ENCODE results near the gene ACYP2. TPM values are rescaled to one million over a fixed set of nuclear protein-coding genes. Genes with fewer than 3 reads are reported as not detected.
"Not testable (repeated sequence)": the region's sequence is repeated elsewhere in the genome, so short reads cannot be mapped to it uniquely, and the experiment has no call there.

The ACYP2 gene
- total RNA-seq, 8 experiments from 2014 or later, result 12.3 to 29.2 (median 20.3) TPM

- in situ Hi-C loops (cut with MboI; ENCODE audit: low pct_unique_long_range_greater_than_20kb in 2 of 9, low sequenced_read_pairs in 9 of 9, unreplicated experiment in 9 of 9), result loop anchor here in 5 of 9 experiments (25.0 kb wide), 1 partner anchor 609 kb away; the partner anchor contains the start of gene EML6 (in 5 of the 5)
- Histone ChIP-seq H3K4me3 (no peak overlapping the region), H3K4me1 (replicated peaks in 1 of 2) (peaks cover 6 to 9% of the 10 kb centered on the region in 2 donors), H3K27ac (no peak overlapping the region)
- WGBS, 10 experiments, result 0 to 40% (median 0%) methylated on average over 1 to 2 of the region's 3 CpGs; no CpG with 5 or more reads in 6 of the 10 experiments
- peak; percentile 46 to 85 (median 77) for ATAC-seq (replicated peaks in 6 of 8)
Measured at GRCh38 chr2:54103454-54104314, 11.7 kb upstream of the ACYP2 start.

GRCh38 chr2:54106631-54107454 lies 8.6 kb upstream of the ACYP2 start:
- no peak overlapping the region for H3K4me3 ChIP-seq
- ATAC-seq (replicated peaks in 6 of 8), result peak in 7 of 8 experiments; percentile 32 to 70 (median 57)
- H3K27ac ChIP-seq, result no peak overlapping the region
- 17 to 100% (median 62%) methylated on average over 1 to 12 of the region's 12 CpGs for WGBS, 10 experiments
- H3K4me1 ChIP-seq (replicated peaks in 1 of 2), result peaks cover 6 to 9% of the 10 kb centered on the region in 2 donors
- in situ Hi-C loops (cut with MboI; ENCODE audit: low pct_unique_long_range_greater_than_20kb in 2 of 9, low sequenced_read_pairs in 9 of 9, unreplicated experiment in 9 of 9), result loop anchor here in 5 of 9 experiments (25.0 kb wide), 1 partner anchor 605 kb away; the partner anchor contains the start of gene EML6 (in 5 of the 5)

DNA sequence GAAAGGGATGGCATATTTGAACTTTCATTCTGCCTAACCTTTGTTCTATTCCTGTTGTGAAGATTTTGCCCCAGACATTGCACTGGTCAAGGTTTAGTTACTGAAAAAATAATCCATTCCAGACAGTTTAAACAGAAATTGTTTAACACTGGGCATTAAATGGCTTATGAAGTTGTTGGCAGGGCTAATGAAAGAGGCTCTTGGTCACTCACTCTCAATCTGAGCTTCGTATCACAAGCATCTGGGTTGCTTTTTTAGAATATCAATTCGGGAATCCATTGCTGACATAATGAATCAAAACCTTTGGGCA lies 8.0 kb upstream of the ACYP2 start:
- no peak overlapping the region for H3K27ac ChIP-seq
- WGBS, 10 experiments, result 20 to 100% (median 86%) methylated on average over 1 to 2 of the region's 2 CpGs; no CpG with 5 or more reads in 3 of the 10 experiments

GRCh38 chr2:54107903-54108615 lies 7.4 kb upstream of the ACYP2 start:
- Histone ChIP-seq H3K4me1 (replicated peaks in 1 of 2) (peaks cover 3 to 6% of the 10 kb centered on the region in 2 donors), H3K4me3 (no peak overlapping the region), H3K27ac (no peak overlapping the region)
- peak; percentile 16 to 83 (median 76) for ATAC-seq (replicated peaks in 6 of 8)
- WGBS, 10 experiments, result 57 to 100% (median 86%) methylated on average over 1 to 6 of the region's 10 CpGs; no CpG with 5 or more reads in 3 of the 10 experiments
- in situ Hi-C loops (cut with MboI; ENCODE audit: low pct_unique_long_range_greater_than_20kb in 2 of 9, low sequenced_read_pairs in 9 of 9, unreplicated experiment in 9 of 9), result loop anchor here in 5 of 9 experiments (25.0 kb wide), 1 partner anchor 604 kb away; the partner anchor contains the start of gene EML6 (in 5 of the 5)

More for the DNA sequence above, 8.0 kb upstream of the ACYP2 start:
- in situ Hi-C loops (cut with MboI; ENCODE audit: low pct_unique_long_range_greater_than_20kb in 2 of 9, low sequenced_read_pairs in 9 of 9, unreplicated experiment in 9 of 9), result loop anchor here in 5 of 9 experiments (25.0 kb wide), 1 partner anchor 605 kb away; the partner anchor contains the start of gene EML6 (in 5 of the 5)
- no peak for ATAC-seq (replicated peaks in 6 of 8)
- no peak overlapping the region for H3K4me3 ChIP-seq
- H3K4me1 ChIP-seq (replicated peaks in 1 of 2), result peaks cover 6% of the 10 kb centered on the region in 2 donors

DNA sequence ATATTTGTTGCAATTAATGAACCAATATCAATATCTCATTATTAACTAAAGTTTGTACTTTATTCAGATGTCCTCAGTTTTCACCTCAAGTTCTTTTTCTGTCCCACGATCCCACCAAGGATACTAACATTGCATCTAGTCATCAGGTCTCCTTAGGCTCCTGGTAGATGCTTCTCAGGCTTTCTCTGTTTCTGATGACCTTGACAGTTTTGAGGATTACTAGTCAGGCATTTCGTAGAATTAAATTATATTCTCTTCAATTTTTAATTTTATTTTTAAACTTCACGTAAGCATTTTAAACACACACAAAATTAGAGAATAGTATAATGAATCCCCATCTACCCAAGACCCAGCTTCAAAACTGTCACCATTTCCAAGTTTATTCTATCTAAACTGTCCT lies 5.6 kb upstream of the ACYP2 start:
- no peak for ATAC-seq (replicated peaks in 6 of 8)
- no peak overlapping the region for H3K4me3 ChIP-seq
- peaks cover 6% of the 10 kb centered on the region in 2 donors for H3K4me1 ChIP-seq (replicated peaks in 1 of 2)
- no peak overlapping the region for H3K27ac ChIP-seq
- in situ Hi-C loops (cut with MboI; ENCODE audit: low pct_unique_long_range_greater_than_20kb in 2 of 9, low sequenced_read_pairs in 9 of 9, unreplicated experiment in 9 of 9), result loop anchor here in 5 of 9 experiments (25.0 kb wide), 1 partner anchor 602 kb away; the partner anchor contains the start of gene EML6 (in 5 of the 5)
- 81 to 100% (median 96%) methylated on average over 1 to 3 of the region's 3 CpGs; no CpG with 5 or more reads in 1 of the 10 experiments for WGBS, 10 experiments

- WGBS, 10 experiments, result 60 to 100% (median 90%) methylated on average over 1 to 6 of the region's 6 CpGs; no CpG with 5 or more reads in 2 of the 10 experiments
- in situ Hi-C loops (cut with MboI; ENCODE audit: low pct_unique_long_range_greater_than_20kb in 2 of 9, low sequenced_read_pairs in 9 of 9, unreplicated experiment in 9 of 9), result loop anchor here in 5 of 9 experiments (25.0 kb wide), 1 partner anchor 598 kb away; the partner anchor contains the start of gene EML6 (in 5 of the 5)
Measured at GRCh38 chr2:54114479-54114878, 936 bp upstream of the ACYP2 start.

DNA sequence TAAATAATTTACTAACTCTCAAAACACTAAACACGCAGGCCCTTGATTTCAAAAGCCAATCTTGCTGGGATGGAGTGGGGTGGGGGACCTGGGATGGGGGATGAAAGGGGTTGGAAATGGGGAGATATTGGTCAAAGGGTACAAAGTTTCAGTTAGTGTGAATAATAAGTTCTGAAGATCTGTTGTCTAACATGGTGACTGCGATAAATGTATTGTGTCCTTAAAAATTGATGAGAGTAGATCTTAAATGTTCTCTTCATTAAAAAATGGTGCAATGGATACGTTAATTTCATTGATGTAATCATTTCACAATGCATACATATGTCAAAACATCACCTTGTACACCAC lies 505 bp upstream of the ACYP2 start:
- Histone ChIP-seq H3K4me3 (peak overlapping the region; percentile 52 to 87 (median 54)), H3K4me1 (replicated peaks in 1 of 2) (peaks cover 6% of the 10 kb centered on the region in 2 donors), H3K27ac (peak overlapping the region; percentile 98 to 99)
- WGBS, 10 experiments, result 0 to 100% (median 50%) methylated on average over 1 to 2 of the region's 3 CpGs; no CpG with 5 or more reads in 3 of the 10 experiments
- in situ Hi-C loops (cut with MboI; ENCODE audit: low pct_unique_long_range_greater_than_20kb in 2 of 9, low sequenced_read_pairs in 9 of 9, unreplicated experiment in 9 of 9), result loop anchor here in 5 of 9 experiments (25.0 kb wide), 1 partner anchor 597 kb away; the partner anchor contains the start of gene EML6 (in 5 of the 5)
- no peak for ATAC-seq (replicated peaks in 6 of 8)

More at GRCh38 chr2:54114479-54114878, 936 bp upstream of the ACYP2 start:
- not testable (repeated sequence) for ATAC-seq (replicated peaks in 6 of 8); H3K4me1 ChIP-seq (replicated peaks in 1 of 2)
- Histone ChIP-seq H3K27ac (peak overlapping the region; percentile 98 to 99), H3K4me3 (peak overlapping the region; percentile 52 to 87 (median 54))

- not testable (repeated sequence) for H3K4me3 ChIP-seq; ATAC-seq (replicated peaks in 6 of 8); H3K27ac ChIP-seq; H3K4me1 ChIP-seq (replicated peaks in 1 of 2)
- 71 to 100% (median 97%) methylated on average over 1 to 10 of the region's 10 CpGs; no CpG with 5 or more reads in 1 of the 10 experiments for WGBS, 10 experiments
- in situ Hi-C loops (cut with MboI; ENCODE audit: low pct_unique_long_range_greater_than_20kb in 2 of 9, low sequenced_read_pairs in 9 of 9, unreplicated experiment in 9 of 9), result loop anchor here in 5 of 9 experiments (25.0 kb wide), 1 partner anchor 596 kb away; the partner anchor contains the start of gene EML6 (in 5 of the 5)
Measured at GRCh38 chr2:54116598-54116997, 1.2 kb downstream of the ACYP2 start.

- 66 to 100% (median 93%) methylated on average over 2 to 7 of the region's 8 CpGs; no CpG with 5 or more reads in 1 of the 10 experiments for WGBS, 10 experiments
- in situ Hi-C loops (cut with MboI; ENCODE audit: low pct_unique_long_range_greater_than_20kb in 2 of 9, low sequenced_read_pairs in 9 of 9, unreplicated experiment in 9 of 9), result loop anchor here in 5 of 9 experiments (25.0 kb wide), 1 partner anchor 591 kb away; the partner anchor contains the start of gene EML6 (in 5 of the 5)
- peaks cover 4 to 6% of the 10 kb centered on the region in 2 donors for H3K4me1 ChIP-seq (replicated peaks in 1 of 2)
- ATAC-seq (replicated peaks in 6 of 8), result no peak
- no peak overlapping the region for H3K4me3 ChIP-seq
- H3K27ac ChIP-seq, result no peak overlapping the region
Measured at GRCh38 chr2:54120950-54121349, 5.5 kb downstream of the ACYP2 start.

DNA sequence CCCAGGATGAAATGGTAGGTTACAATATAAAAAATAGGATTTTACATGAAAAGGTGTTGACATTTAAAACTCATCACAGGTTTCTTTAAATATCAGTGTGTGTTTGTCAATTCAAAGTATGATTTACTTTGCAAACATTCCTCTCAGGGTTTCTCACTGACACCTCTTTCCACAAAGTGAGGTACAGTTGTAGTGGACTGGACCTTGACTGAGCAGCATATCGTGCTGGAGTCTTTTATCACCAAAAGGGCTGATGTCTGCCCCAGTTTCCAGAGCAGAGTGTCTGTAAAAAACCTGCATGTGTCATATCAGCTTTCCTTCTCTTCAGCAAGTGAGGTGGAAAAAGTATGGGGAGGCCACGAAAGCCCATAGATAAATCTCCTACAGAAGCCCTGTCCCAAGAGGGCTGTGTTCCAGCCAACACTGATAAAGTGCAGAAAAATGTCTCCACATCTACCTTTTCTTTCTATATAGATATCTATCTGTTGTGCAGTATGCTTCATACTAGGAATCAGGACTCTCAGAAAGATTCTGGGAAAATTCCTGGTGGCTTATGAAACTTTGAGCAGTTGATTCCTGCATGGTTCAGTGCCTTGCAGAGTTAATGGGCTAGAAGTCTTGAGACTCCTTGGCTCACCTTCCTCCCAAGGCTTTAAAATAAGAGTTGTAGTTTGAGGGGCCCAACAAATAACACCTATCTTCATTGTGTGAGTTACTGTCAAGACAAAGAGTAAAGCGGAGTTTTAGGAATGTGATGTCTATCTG lies 6.9 kb downstream of the ACYP2 start:
- in situ Hi-C loops (cut with MboI; ENCODE audit: low pct_unique_long_range_greater_than_20kb in 2 of 9, low sequenced_read_pairs in 9 of 9, unreplicated experiment in 9 of 9), result loop anchor here in 5 of 9 experiments (25.0 kb wide), 1 partner anchor 590 kb away; the partner anchor contains the start of gene EML6 (in 5 of the 5)
- H3K27ac ChIP-seq, result no peak overlapping the region
- peak in 4 of 8 experiments; percentile 8 to 61 (median 52) for ATAC-seq (replicated peaks in 6 of 8)
- WGBS, 10 experiments, result 64 to 100% (median 90%) methylated on average over 1 to 3 of the region's 3 CpGs; no CpG with 5 or more reads in 2 of the 10 experiments
- no peak overlapping the region for H3K4me3 ChIP-seq
- H3K4me1 ChIP-seq (replicated peaks in 1 of 2), result peaks cover 4 to 6% of the 10 kb centered on the region in 2 donors

DNA sequence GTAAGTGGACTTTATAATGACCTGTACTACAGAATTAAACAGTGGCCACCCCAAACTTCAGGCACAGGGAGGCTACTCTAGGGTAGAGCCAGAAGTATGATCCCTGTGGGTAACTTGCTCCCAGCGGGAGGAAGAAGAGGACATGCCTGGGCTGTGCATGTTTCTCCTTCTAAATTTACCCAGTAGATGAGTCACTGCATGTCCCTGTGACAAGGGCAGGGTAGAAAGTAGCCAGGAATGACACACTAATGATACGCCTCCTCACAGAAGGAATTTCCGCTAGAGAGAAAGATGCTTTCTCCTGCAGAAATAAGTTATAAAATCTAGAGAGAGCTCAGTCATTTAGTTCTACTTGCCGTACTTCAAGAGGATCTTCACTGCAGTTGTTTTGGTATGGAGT lies 7.5 kb downstream of the ACYP2 start:
- Histone ChIP-seq H3K4me1 (replicated peaks in 1 of 2) (peaks cover 4 to 6% of the 10 kb centered on the region in 2 donors), H3K27ac (no peak overlapping the region), H3K4me3 (no peak overlapping the region)
- ATAC-seq (replicated peaks in 6 of 8), result peak in 7 of 8 experiments; percentile 72 to 96 (median 88)
- 3 to 100% (median 77%) methylated on average over 1 to 4 of the region's 4 CpGs; no CpG with 5 or more reads in 2 of the 10 experiments for WGBS, 10 experiments
- in situ Hi-C loops (cut with MboI; ENCODE audit: low pct_unique_long_range_greater_than_20kb in 2 of 9, low sequenced_read_pairs in 9 of 9, unreplicated experiment in 9 of 9), result loop anchor here in 5 of 9 experiments (25.0 kb wide), 1 partner anchor 589 kb away; the partner anchor contains the start of gene EML6 (in 5 of the 5)
